Glutamatergic neuron (in vitro differentiated cells): Measurements from ENCODE around the gene SYNJ2BP. TPM values are rescaled to one million over a fixed set of nuclear protein-coding genes. Genes with fewer than 3 reads are reported as not detected.
"Not testable (repeated sequence)": the region's sequence is repeated elsewhere in the genome, so short reads cannot be mapped to it uniquely, and the experiment has no call there.

ENCODE experiments used
- DNase-seq: peaks from one replicate; pipeline ENCODE4 v3.0.0; 2022
- H3K27ac Mint-ChIP-seq: one replicate; pipeline ENCODE4 v1.8.0; 2020; ENCODE audit warnings: mild to moderate bottlenecking, mixed read lengths, inconsistent platforms; ENCODE audit not compliant: unreplicated experiment
- H3K27me3 Mint-ChIP-seq: one replicate; pipeline ENCODE4 v1.8.0; 2020; ENCODE audit warnings: mild to moderate bottlenecking, moderate library complexity, mixed read lengths, inconsistent platforms; ENCODE audit not compliant: unreplicated experiment
- H3K36me3 Mint-ChIP-seq: one replicate; pipeline ENCODE4 v1.8.0; 2020; ENCODE audit warnings: mild to moderate bottlenecking, mixed read lengths, inconsistent platforms; ENCODE audit not compliant: unreplicated experiment
- H3K4me1 Mint-ChIP-seq: one replicate; pipeline ENCODE4 v1.8.0; 2020; ENCODE audit warnings: mild to moderate bottlenecking, low read depth, mixed read lengths, inconsistent platforms; ENCODE audit not compliant: unreplicated experiment
- H3K4me3 Mint-ChIP-seq: one replicate; pipeline ENCODE4 v1.8.0; 2020; ENCODE audit warnings: mild to moderate bottlenecking, mixed read lengths, inconsistent platforms; ENCODE audit not compliant: unreplicated experiment
- H3K9me3 Mint-ChIP-seq: one replicate; pipeline ENCODE4 v1.8.0; 2020; ENCODE audit warnings: mild to moderate bottlenecking, moderate library complexity, mixed read lengths, inconsistent platforms; ENCODE audit not compliant: unreplicated experiment
- total RNA-seq: library from RNA; stranded (reverse); fragmentation: NEBNext Ultra II Directional; extraction: Animal tissue kit (Norgen Biotek cat#: 25700); gene quantifications from one replicate; pipeline ENCODE4 v1.2.1, GENCODE V29; 2021; ENCODE audit not compliant: unreplicated experiment
- TF ChIP-seq, protein P1 (sequence below): fragments of 200-600 bp; sonication (generic); IDR thresholded peaks from one replicate; pipeline ENCODE4 v1.5.0; 2021; ENCODE audit not compliant: partially characterized antibody, unreplicated experiment

The SYNJ2BP gene
- total RNA-seq, 1 donor from 2014 or later, result 17.4 TPM

DNA sequence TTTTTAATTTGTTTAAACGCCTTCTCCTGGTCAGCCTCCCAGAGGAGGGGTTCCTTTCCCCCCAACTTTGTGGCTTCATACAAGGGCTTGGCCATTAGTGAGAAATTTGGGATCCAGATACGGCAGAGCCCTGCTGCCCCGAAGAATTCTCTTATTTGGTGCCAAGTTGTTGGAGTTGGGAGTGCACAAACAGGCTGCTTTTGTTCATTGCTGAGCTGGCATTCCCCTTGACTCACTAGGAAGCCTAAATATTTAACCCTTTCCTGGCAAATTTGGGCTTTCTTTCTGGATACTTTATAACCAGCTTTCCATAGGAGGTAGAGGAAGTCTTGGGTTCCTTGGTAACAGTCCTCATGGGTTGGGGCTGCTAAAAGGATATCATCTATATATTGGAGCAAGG lies 24.8 kb upstream of the SYNJ2BP start:
- Mint-ChIP-seq H3K27me3 (peaks cover 3% of the 10 kb centered on the region), H3K9me3 (peaks cover 7% of the 10 kb centered on the region), H3K36me3 (peaks cover 19% of the 10 kb centered on the region), H3K4me1 (no peaks in the 10 kb centered on the region), H3K4me3 (no peak overlapping the region), H3K27ac (no peak overlapping the region)
- TF ChIP-seq, protein P1, sequence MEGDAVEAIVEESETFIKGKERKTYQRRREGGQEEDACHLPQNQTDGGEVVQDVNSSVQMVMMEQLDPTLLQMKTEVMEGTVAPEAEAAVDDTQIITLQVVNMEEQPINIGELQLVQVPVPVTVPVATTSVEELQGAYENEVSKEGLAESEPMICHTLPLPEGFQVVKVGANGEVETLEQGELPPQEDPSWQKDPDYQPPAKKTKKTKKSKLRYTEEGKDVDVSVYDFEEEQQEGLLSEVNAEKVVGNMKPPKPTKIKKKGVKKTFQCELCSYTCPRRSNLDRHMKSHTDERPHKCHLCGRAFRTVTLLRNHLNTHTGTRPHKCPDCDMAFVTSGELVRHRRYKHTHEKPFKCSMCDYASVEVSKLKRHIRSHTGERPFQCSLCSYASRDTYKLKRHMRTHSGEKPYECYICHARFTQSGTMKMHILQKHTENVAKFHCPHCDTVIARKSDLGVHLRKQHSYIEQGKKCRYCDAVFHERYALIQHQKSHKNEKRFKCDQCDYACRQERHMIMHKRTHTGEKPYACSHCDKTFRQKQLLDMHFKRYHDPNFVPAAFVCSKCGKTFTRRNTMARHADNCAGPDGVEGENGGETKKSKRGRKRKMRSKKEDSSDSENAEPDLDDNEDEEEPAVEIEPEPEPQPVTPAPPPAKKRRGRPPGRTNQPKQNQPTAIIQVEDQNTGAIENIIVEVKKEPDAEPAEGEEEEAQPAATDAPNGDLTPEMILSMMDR, result no peak
- no peak for DNase-seq

DNA sequence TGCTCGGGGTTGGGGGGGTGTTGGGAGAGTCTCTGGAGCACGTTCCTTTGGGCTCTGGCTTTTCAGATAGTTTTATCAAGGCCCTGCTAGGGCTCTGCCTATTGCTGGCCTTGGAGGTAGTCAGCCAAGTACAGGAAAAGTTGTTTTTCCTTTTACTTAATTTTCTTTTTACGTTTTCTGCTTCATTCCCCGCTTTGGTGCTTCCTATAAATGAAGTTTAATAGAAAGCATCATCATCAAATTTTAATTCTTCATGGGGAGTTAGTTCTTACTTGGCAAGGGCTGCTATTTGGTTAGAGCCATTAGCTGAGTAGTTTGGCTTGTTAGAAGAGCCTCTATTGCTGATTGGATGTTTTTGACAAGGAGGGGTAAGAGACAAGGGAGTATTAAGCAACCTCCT lies 20.0 kb upstream of the SYNJ2BP start:
- Mint-ChIP-seq H3K9me3 (peaks cover 9% of the 10 kb centered on the region), H3K27ac (no peak overlapping the region), H3K27me3 (peaks cover 3% of the 10 kb centered on the region), H3K36me3 (peaks cover 24% of the 10 kb centered on the region), H3K4me1 (no peaks in the 10 kb centered on the region), H3K4me3 (no peak overlapping the region)
- TF ChIP-seq, protein P1, result no peak
- DNase-seq, result no peak

DNA sequence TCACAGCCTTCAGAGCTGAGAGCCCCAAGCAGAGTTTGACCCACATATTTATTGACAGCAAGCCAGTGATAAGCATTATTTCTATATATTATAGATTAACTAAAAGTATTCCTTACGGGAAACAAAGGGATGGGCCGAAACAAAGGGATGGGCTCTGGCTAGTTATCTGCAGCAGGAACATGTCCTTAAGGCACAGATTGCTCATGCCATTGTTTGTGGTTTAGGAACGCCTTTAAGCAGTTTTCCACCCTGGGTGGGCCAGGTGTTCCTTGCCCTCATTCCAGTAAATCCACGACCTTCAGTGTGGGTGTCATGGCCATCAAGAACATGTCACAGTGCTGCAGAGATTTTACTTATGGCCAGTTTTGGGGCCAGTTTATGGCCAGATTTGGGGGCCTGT lies 9.7 kb upstream of the SYNJ2BP start:
- not testable (repeated sequence) for H3K4me1 Mint-ChIP-seq, H3K4me3 Mint-ChIP-seq, H3K9me3 Mint-ChIP-seq, H3K36me3 Mint-ChIP-seq, DNase-seq, H3K27me3 Mint-ChIP-seq, H3K27ac Mint-ChIP-seq

DNA sequence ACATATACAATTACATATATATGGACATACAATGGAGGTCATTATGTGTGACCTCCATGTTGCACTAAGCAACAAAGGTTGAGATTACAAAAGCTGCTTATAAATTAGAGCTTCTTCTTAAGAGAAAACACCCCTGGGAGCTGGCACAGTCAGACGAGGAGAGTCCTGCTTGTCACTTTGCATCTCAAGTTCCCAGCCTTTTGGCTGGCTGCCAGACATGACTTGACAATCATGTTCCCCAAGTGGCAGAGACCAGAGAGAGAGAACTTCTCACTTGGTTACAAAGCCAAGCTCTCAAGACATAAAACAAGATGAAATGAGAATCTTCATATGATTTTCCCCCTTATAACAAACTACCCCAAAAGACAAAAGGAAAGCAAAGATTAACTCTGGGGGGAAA lies 8.5 kb upstream of the SYNJ2BP start:
- Mint-ChIP-seq H3K4me1 (no peaks in the 10 kb centered on the region), H3K27me3 (no peaks in the 10 kb centered on the region), H3K4me3 (no peak overlapping the region), H3K36me3 (no peaks in the 10 kb centered on the region), H3K9me3 (peaks cover 1% of the 10 kb centered on the region), H3K27ac (no peak overlapping the region)
- no peak for DNase-seq
- TF ChIP-seq, protein P1, result no peak

DNA sequence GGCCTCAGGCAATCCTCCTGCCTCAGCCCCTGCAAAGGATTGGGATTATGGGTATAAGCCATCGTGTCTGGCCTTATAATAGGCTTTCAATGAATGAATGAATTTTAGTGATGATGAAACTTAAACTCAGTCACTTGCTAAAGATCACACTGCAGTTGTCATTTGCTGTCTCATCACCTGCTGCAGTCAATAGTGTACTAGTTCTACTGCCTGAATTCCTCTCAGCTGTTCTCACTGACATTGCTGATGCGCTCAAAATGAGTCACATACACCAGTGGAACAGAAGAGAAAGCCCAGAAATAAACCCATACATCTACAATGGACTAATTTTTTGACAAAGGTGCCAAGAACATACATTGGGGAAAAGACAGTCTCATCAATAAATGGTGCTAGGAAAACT lies 5.6 kb upstream of the SYNJ2BP start:
- H3K27me3 Mint-ChIP-seq, result no peaks in the 10 kb centered on the region
- TF ChIP-seq, protein P1, result no peak
- H3K4me1 Mint-ChIP-seq, result no peaks in the 10 kb centered on the region

DNA sequence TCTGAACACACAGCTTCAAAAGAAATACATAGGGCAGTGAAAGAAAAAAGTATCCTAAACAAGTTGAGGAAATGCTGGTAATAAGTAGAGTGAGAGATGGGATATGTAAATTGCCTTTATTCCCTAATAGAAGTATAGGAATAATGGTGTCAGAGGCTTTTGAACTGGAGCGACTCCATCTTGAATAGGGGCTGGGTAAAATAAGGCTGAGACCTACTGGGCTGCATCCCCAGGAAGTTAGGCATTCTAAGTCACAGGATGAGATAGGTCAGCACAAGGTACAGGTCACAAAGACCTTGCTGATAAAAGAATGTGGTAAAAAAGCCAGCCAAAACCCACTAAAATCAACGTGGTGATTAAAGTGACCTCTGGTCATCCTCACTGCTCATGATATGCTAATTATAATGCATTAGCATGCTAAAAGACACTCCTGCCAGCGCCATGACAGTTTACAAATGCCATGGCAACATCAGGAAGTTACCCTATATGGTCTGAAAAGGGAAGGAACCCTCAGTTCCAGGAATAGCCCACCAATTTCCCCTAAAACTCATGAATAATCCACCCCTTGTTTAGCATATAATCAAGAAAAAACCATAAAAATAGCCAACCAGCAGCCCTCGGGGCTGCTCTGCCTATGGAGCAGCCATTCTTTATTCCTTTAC lies 2.5 kb upstream of the SYNJ2BP start:
- not testable (repeated sequence) for H3K36me3 Mint-ChIP-seq, DNase-seq, H3K27ac Mint-ChIP-seq, H3K9me3 Mint-ChIP-seq, H3K4me1 Mint-ChIP-seq, H3K27me3 Mint-ChIP-seq, H3K4me3 Mint-ChIP-seq

More for the DNA sequence above, 5.6 kb upstream of the SYNJ2BP start:
- Mint-ChIP-seq H3K27ac (no peak overlapping the region), H3K9me3 (peaks cover 1% of the 10 kb centered on the region), H3K4me3 (no peak overlapping the region), H3K36me3 (no peaks in the 10 kb centered on the region)
- no peak for DNase-seq
